ENCODE results near the gene MEI4.
"Not testable (repeated sequence)": the region's sequence is repeated elsewhere in the genome, so short reads cannot be mapped to it uniquely, and the experiment has no call there.

MEI4 gene

DNA sequence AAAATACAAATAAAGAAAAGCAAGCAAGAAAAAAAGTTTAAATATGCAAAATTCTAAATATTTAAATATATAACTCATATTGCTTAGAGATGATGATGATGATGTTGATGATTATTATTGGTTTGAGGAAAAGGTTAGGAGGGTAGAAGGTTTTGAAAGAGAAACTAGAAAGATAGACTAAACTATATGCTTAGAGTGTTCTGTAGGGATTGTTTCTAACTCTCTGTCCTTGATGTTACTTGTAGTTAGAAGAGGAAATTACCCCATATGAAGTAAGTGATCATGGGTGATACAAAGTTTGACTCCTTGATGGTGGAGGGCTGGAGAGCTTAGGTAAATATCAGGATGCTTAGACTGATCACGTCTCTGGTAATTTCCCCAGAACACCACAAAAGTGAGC is 159.5 kb downstream of the MEI4 start:
- intact Hi-C loops (cut with DNase I) = no loop called here
- no peak for DNase-seq

DNA sequence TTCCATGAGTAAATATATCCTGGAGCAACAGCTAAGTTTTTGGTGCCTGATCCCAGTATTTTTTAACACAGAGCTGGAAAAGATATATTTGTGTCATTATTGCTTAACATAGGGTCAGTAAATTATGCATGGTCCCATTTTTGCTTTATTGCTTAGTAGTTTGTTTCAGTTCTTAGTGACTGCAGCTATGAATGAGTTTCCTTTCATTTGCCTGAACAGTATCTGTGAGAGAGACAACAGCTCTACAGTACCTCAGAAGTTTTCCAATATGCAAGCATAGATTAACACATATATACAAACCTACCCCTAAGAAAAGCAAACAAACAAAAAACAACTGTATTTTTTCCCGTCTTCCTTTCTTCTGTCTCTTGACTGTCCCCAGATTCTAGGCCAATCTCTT is 160.3 kb downstream of the MEI4 start:
- no peak for DNase-seq
- intact Hi-C loops (cut with DNase I) = no loop called here

DNA sequence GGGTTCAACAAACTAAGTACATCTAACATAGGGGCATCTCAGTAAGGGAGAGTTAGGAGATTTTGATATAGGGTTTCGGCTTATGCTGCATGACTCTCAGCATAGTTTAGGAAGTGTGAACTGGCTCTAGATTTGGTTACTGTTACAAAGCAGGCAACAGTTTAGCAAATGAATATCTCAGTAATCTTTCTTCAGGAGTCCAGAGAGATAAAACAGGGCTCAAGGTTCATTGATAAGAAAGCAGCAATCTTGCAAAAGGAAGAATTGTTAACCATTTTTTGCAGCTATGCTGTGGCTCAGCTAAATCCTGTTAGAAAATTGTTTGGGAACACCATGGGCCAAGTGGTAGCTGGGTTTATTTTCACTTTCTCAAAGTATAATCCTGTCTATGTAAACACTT is 161.3 kb downstream of the MEI4 start:
- DNase-seq = no peak
- intact Hi-C loops (cut with DNase I) = no loop called here

DNA sequence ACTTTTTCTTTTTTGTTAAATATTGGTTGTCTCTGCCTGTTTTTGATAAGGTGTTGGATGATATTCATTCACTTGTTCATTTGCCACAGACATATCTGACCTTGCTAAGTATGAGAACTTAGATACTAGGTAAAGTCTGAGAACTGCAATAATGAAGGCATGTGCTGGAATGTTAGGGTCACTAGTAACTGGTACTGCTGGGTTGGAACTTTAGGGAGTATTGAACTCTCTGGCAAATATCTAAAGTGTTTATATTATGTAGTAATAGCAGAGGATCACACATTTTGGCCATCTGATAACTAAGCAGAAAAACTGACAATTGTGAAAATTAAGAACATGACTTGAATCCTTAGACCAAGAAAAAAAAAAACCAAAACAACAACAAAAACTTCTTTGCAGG is 162.7 kb downstream of the MEI4 start:
- intact Hi-C loops (cut with DNase I) = no loop called here
- DNase-seq = no peak

DNA sequence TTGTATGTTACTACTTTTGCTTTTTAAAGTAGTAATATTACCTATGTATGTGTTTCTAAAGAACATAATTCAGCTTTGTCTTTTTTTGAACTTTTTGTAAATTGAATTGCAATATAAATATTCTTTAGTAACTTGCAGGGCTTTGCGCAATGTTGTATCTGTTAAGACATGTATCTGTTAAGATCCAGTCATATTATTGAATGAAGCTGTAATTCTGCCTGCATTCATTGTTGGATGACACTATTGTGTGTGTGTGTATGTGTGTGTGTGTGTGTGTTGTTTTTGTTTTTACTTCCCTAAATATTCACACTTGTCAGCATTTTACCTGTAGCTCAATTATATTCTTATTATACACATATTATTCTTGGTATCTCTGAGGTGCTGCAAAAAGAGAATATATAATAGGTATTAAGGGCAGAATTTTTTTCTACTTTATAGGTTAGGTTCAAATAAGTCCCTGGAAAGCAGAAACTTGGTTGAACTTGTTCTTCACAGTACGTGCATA is 164.0 kb downstream of the MEI4 start:
- intact Hi-C loops (cut with DNase I) = no loop called here
- no peak for DNase-seq

DNA sequence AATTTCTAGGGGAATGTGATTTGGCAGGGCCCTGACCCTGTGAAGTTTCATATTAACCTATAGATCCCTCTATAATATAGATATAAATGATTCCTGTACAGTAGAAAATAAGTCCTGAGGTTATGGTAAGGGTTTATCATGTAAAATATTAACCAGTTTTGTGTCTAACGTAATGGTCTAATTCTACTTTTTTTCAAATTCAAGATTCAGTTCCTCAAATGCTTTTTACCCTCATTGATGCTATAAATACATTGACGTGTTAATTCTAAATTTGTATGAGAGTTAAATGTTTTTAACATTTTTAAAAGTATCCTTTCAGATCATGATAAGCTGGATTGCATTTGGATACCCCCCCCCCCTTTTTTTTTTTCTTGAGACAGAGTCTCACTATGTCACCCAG is 169.4 kb downstream of the MEI4 start:
- DNase-seq = no peak
- intact Hi-C loops (cut with DNase I) = no loop called here

DNA sequence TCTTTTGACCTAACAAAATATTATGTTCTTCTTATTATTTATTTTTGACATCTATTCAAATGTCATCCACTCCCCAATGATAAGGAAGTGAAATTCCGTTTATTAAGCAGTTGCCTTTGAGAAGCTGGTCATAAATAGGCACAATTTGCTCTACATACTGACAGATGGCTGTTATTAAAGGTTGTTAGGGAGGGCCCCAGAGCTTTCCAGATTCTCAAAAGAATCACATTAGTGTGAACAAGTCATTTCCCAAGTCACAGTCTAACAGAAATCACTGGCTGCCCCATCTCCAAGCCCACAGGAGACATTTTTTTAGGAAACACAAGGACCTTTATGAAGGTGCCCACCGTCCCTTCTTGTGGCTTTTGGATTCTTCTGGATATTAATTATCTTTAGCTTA is 172.4 kb downstream of the MEI4 start:
- DNase-seq = no peak
- intact Hi-C loops (cut with DNase I) = no loop called here

DNA sequence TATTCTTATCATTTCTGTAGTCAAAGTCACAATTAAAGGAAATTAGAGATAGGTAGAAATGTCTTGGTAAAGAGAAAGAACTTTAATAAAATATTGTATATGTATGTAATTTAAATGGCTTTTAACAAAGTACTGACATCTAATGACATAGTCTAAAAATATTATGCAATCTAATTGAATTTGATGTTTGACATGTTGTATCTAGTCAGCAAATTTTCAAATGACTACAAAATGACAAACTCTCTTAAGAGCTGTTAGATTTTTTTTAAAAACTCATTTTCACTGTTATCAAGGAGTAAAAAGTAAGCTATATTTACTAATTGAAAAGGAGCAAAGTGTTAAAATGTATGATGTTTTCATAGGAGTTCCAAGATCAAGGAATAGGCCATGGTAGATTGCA is 176.9 kb downstream of the MEI4 start:
- DNase-seq = no peak

DNA sequence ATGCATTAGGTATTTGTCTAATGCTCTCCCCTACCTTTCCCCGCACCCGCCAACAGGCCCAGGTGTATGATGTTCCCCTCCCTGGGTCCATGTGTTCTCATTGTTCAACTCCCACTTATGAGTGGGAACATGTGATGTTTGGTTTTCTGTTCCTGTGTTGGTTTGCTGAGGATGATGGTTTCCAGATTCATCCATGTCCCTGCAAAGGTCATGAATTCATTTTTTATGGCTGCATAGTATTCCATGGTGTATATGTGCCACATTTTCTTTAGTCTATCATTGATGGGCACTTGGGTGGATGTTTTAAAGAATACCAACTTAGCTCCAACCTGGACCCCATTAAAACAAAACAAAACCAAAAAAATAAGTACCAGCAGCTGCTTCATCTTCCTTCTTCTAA is 180.9 kb downstream of the MEI4 start:
- DNase-seq; intact Hi-C loops (cut with DNase I): not testable (repeated sequence)

More for the DNA sequence above, 176.9 kb downstream of the MEI4 start:
- intact Hi-C loops (cut with DNase I) = no loop called here

DNA sequence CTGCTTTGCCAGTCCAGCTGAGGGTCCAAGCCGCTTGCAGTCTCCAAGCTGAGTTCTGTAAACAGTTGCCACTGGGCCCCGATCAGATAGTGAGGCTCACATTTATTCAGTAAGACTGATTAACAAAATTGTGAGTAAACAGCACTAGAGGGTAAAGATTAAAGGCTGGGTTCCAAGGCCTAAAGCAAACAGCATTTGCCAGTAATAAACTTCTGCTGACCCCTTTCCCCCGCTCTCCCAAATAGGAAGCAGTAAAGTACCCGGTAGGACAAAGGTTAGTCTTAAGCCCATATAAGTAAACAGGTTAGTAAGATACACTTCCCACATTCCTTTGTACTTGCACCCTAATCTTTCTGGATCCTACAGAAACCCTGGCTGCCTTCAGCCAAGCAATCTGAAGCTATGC is 181.8 kb downstream of the MEI4 start:
- DNase-seq = no peak
- intact Hi-C loops (cut with DNase I) = no loop called here

DNA sequence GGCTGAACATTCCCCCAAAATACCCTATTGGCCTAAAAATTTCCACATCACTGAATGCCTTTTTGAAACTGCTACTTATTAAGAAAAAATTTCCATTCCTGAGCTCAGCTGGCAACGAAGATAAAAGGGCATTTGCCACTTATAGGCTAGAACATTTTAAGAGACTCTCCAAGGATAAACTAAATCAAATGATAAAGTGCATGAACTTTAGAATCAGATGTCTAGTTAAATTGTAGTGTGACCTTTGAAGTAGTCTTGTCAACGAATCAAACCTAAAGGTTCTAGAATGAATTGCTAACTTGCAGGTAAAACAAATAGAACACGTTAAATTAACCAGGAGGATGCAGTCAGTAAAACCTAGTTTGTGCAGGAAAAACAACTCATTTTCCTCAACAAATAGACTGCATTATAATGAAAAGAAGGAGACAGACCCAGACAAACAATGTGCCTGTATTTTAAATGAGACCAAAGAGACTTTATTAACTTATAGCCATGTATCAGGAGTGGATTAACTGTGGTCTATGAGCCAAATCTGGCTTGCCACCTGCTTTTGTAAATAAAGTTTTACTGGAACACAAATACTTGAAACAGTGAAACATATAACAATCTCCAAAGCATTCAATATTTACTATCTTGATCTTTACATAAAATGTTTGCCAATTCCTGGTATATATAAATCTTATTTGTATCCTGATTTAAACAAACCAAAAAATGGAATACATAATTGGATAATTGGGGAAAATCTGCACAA is 184.4 kb downstream of the MEI4 start:
- no peak for DNase-seq
- intact Hi-C loops (cut with DNase I) = no loop called here

DNA sequence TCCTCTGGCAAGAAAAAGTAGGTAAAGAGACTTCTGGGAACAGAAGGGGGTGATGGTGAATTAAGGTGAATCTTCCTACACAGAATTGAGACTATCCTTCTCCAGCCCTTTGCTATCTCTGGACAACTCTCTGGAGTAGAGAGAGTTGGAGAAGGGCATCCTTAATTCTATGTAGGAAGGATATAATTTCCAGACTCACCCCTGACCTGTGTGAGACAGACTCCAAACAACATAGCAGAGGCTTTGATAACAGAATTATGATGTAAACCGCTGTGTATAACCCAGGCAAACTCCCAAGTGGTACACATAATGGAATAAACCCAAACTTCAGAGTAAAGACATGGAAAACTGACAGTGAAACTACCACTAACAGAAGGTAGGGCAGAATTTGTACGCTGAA is 186.5 kb downstream of the MEI4 start:
- intact Hi-C loops (cut with DNase I) = no loop called here
- no peak for DNase-seq

DNA sequence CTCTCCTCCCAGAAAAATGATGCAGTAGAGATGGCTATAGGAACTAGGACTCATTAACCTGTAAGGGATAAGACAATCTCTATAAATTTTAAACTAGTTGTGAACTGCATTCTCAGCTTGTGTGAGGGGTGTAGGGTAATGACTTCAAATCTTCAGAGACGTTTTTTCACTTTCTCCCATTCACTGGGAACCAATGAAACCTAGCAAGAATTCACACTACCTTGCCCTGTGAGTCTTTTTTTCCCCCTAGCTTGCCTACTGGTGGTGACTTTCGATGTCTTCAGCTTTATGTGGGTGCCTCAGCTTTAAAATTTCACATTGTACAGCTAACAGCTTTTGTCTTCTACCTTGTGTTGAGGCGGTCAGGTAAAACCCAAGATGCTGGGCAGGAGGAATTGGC is 192.0 kb downstream of the MEI4 start:
- intact Hi-C loops (cut with DNase I) = no loop called here
- no peak for DNase-seq

DNA sequence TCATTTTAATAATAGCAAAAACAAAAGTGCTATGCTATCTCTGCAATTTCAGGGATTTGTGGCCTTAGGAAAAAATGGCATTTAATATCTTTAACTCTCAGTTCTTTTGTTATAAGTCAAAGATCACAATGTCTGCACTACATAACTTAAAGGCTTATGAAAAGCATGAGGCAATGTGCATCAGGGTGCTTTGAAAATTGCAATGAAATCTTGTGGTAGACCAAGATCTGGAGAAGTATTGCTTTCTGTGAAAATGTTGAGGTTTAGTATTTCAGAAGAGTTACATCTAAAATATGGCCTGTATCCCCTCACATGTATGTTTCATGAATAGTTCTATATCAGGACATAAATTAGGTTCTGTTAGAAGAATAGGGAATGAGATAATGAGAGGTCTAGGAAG is 200.6 kb downstream of the MEI4 start:
- intact Hi-C loops (cut with DNase I) = no loop called here
- DNase-seq = no peak

DNA sequence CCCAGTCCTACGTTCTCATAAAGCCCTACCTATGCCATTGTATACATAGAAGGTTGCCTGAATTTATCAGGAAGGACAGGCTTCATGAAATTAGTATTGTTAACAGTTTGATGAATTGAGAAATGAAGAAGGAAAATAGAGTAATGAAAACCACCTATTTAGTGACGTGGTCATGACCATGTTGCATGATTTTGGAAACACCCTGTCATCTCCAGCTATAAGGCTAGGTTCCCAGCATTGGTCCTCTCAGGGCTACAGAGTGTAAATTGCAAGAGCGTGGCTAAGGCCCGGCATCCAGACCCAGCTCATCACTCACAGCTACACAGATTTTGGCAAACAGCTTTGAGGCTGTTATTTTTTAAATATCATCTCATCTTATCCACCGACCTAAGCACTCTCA is 203.6 kb downstream of the MEI4 start:
- intact Hi-C loops (cut with DNase I) = no loop called here
- no peak for DNase-seq

DNA sequence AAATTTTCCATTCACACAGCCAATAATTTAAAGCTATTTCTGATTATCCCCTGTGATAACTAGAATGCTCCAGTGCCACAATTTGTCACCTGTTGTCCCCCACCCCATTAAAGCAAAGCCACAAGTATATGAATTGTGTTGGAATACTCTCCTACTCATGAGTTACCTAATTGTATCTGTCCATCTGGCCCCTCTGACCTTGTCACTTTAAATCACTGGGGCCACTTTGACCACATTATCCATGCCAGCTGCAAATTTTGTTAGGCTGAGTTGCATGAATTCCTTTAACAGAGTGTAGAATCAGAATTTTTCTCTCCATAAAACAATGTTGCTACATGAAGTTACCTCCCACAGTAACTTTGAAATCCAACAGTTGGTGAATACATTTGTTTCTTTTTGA is 204.6 kb downstream of the MEI4 start:
- intact Hi-C loops (cut with DNase I) = no loop called here
- DNase-seq = no peak

DNA sequence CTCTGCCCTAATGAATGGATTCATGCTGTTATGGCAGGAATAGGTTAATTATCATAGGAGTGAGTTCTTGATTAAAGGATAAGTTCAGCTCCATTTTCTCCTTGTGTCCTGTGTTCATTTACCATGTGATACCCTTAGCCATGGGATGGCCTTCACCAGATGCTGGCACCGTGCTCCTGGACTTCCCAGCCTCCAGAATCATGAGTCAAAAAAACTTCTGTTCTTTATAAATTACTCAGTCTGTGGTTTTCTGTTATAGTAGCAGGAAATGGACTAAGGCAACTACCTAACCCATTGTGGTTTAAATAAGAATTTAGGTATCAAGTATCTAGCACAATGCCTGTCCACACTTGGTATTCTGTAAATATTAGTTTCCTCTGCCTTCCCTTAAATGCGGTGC is 223.5 kb downstream of the MEI4 start:
- intact Hi-C loops (cut with DNase I) = no loop called here

DNA sequence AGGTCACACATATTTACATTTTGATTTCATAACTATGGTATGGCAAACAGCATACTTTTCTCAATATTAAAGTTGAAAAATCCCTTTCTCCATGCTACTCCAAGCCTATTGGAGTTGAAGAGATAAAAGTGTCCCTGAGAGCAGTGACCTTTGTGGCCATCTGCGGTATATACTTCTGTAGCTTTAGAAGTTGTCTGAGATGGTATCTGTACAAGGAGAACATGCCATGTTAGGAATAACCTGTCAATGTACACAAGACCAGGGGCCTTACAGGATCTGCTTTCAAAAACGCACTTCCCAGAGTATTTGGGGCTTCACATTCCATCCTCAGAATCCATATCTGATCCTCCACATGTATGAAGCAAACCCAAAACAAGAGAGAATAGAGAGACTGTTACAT is 226.7 kb downstream of the MEI4 start:
- no peak for DNase-seq
- intact Hi-C loops (cut with DNase I) = no loop called here

More for the DNA sequence above, 223.5 kb downstream of the MEI4 start:
- DNase-seq = no peak

DNA sequence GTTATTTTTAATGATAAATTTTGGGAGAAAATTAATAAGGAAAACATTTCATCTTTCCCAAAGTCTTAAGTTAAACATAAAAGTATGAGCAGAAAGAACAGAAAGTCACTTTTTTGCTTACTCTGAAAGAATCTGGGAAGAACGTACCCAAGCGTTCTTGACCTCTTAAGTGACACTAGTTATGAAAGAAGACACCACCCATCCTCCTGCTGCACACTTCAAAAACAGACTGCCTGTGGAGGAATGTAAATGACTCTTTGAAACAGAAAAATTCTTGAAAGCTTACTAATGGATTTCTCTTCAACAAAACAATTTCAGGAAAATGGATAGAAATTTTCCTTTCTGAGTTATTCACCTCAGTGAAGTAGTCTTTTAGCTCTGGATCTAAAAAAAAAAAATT is 227.7 kb downstream of the MEI4 start:
- intact Hi-C loops (cut with DNase I) = no loop called here
- DNase-seq = no peak

DNA sequence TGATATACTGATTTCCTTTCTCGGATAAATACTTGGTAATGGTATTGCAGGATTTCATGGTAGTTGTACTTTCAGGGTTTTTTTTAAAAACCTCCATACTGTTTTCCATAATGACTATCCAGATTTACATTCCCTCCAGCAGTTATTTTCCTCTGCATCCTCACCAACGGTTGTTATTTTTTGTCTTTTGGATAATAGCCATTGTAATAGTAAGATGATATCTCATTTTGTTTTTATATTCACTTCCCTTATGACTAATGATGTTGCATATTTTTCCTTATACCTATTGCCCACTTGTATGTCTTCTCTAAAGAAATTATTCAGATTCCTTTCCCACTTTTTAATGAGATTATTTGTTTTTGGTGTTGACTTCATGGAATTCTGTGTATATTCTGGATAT is 231.0 kb downstream of the MEI4 start:
- intact Hi-C loops (cut with DNase I) = no loop called here

DNA sequence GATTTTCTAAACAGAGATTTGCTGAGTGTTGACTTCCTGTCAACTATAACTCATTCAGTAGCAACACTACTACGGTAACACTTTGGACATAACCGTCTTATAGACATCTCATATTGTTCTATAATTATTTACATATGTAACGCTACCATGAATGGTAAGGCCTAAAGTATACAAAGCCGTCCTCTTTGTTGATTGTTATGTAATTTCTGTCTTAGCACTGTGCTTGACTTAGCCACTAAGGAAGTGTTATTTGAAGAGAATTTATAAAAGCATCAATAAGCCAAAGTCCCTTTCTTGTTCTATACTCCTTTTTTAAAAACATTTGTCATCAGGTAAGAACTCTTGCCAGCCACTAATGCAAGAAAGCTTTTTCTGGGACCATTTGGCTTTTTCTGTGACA is 240.6 kb downstream of the MEI4 start:
- no peak for DNase-seq
- intact Hi-C loops (cut with DNase I) = no loop called here

More for the DNA sequence above, 231.0 kb downstream of the MEI4 start:
- DNase-seq = no peak

DNA sequence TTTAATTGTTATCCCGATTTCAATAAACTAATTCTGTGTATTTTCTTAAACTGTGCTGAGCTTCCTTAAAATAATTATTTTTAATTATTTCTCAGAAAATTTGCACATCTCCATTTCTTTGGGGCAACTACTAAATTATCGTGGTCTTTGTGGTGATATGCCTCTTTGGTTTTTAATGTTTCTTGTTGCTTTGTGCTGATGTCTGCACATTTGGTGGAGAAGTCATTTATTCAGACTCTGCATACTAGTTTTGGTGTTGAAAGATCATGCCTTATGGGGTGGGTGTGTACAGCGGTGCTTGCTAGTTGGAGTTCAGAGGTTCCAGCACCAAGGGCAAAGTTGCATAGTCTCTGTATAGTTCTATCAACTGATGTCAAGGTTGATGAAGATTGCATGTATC is 253.2 kb downstream of the MEI4 start:
- DNase-seq = no peak
- intact Hi-C loops (cut with DNase I) = no loop called here

DNA sequence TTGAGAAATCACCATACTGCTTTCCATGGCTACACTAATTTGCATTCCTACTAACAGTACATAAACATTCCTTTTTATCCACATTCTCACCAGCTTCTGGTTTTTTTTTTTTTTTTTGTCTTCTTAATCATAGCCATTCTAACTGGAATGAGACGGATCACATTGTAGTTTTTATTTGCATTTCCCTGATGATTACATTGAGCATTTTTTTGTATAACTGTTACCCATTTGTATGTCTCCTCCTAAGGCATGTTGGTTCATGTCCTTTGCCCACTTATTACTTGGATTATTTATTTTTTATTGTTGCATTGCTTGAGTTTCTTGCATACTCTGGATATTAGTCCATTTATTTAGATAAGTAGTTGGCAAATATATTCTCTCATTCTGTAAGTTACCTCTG is 258.0 kb downstream of the MEI4 start:
- intact Hi-C loops (cut with DNase I) = no loop called here
- DNase-seq = no peak
